Measurements from ENCODE around the gene ARPC2. TPM values are rescaled to one million over a fixed set of nuclear protein-coding genes. Genes with fewer than 3 reads are reported as not detected.

ARPC2 gene
- total RNA-seq, 4 donors from 2014 or later: 65.5 to 343 (median 275) TPM

DNA sequence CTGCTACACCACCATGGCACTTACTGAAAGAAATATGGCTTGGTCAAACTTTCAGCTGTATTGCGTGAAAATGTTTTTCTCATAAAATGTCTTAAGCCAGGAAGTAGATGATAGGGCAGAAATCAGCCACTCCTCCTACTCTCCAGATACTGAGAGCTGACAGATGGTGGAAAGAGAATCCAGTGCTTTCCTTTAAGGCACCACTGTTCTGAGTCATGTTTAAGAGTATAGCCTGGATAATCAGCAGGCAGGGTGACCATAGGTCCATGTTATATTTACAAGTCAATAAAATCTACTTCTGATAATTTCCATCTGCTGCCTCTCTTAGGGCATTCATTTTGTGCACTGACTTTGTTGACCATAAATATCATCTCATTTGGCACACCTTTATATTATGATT lies 21.9 kb downstream of the ARPC2 start:
- no peaks in the 10 kb centered on the region for H3K27me3 ChIP-seq
- no peak overlapping the region for H3K4me3 ChIP-seq
- H3K27ac ChIP-seq: peak overlapping the region in 3 of 4 donors; percentile 10 to 53 (median 39)
- H3K9me3 ChIP-seq: no peaks in the 10 kb centered on the region
- intact Hi-C loops (cut with DNase I; ENCODE audit: low total_unique reads) (no loop called here), in situ Hi-C loops (cut with MboI; ENCODE audit: low pct_ligation_motif_present in 1 of 4, low pct_unique_long_range_greater_than_20kb in 1 of 4, low sequenced_read_pairs in 3 of 4) (no loop called here)
- H3K36me3 ChIP-seq: peaks cover 0 to 81% (median 31%) of the 10 kb centered on the region in 4 donors
- 71 to 100% methylated on average over 1 of the region's 1 CpG for WGBS, 2 donors (ENCODE audit: low coverage in 1 of 2)
- peak in 1 of 3 donors; percentile 5 for TF ChIP-seq POLR2AphosphoS5 (IDR thresholded peaks at IDR 0.05)
- no peak for TF ChIP-seq POLR2A (IDR thresholded peaks at IDR 0.05)
- TF ChIP-seq EP300 (IDR thresholded peaks at IDR 0.05; ENCODE audit: low read depth): no peak
- TF ChIP-seq, protein P1, sequence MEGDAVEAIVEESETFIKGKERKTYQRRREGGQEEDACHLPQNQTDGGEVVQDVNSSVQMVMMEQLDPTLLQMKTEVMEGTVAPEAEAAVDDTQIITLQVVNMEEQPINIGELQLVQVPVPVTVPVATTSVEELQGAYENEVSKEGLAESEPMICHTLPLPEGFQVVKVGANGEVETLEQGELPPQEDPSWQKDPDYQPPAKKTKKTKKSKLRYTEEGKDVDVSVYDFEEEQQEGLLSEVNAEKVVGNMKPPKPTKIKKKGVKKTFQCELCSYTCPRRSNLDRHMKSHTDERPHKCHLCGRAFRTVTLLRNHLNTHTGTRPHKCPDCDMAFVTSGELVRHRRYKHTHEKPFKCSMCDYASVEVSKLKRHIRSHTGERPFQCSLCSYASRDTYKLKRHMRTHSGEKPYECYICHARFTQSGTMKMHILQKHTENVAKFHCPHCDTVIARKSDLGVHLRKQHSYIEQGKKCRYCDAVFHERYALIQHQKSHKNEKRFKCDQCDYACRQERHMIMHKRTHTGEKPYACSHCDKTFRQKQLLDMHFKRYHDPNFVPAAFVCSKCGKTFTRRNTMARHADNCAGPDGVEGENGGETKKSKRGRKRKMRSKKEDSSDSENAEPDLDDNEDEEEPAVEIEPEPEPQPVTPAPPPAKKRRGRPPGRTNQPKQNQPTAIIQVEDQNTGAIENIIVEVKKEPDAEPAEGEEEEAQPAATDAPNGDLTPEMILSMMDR (IDR thresholded peaks at IDR 0.05): no peak
- DNase-seq: no peak
- H3K4me1 ChIP-seq: peaks cover 0 to 7% (median 1%) of the 10 kb centered on the region in 4 donors

DNA sequence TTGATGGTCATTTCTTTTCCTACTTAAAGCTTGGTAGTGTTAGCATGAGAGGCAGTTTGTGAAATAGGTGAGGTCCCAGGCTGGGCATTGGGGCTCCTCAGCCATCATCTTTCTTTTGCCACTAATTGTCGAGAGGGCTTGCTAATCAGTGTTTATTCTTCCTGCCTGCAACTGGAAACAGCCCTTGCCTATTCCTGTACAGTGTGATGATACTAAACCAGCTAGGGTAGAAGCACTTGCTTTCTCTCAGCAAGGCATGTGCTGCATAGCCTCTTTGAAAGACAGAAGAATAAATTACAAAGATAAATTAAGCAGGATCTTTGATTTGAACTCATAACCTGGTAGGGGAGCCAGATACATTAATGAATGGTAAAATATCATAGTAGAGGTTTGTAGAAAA lies 27.2 kb downstream of the ARPC2 start:
- WGBS, 2 donors (ENCODE audit: low coverage in 1 of 2): 60 to 73% methylated on average over 1 of the region's 1 CpG
- TF ChIP-seq EP300 (IDR thresholded peaks at IDR 0.05; ENCODE audit: low read depth) (no peak), POLR2A (IDR thresholded peaks at IDR 0.05) (no peak), POLR2AphosphoS5 (IDR thresholded peaks at IDR 0.05) (no peak)
- TF ChIP-seq, protein P1 (IDR thresholded peaks at IDR 0.05): no peak
- Histone ChIP-seq H3K36me3 (peaks cover 0 to 87% (median 37%) of the 10 kb centered on the region in 4 donors), H3K27me3 (no peaks in the 10 kb centered on the region), H3K4me3 (no peak overlapping the region), H3K9me3 (no peaks in the 10 kb centered on the region), H3K27ac (no peak overlapping the region), H3K4me1 (peaks cover 0 to 2% (median 0%) of the 10 kb centered on the region in 4 donors)
- no peak for DNase-seq
- in situ Hi-C loops (cut with MboI; ENCODE audit: low pct_ligation_motif_present in 1 of 4, low pct_unique_long_range_greater_than_20kb in 1 of 4, low sequenced_read_pairs in 3 of 4) (no loop called here), intact Hi-C loops (cut with DNase I; ENCODE audit: low total_unique reads) (no loop called here)

DNA sequence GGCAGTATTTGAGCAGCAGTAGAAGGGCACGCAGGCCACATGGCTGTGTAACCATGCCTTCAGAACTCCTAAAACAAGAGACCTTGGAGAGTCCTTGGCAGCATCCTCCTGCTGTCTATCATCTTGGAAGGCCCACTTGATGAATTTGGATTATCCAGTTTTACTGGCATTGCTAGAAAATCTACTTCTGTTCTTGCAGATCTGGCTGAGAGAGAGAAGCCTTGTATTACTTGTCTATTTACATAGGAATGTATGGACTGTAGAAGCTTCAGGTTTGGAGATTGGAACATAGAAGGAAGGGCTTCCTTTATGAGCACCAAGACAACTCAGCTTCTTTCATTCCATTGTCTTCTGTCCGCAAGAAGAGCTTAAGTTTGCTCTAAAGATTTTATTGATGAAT lies 27.7 kb downstream of the ARPC2 start:
- Histone ChIP-seq H3K4me1 (peaks cover 0 to 2% (median 0%) of the 10 kb centered on the region in 4 donors), H3K36me3 (peaks cover 0 to 87% (median 37%) of the 10 kb centered on the region in 4 donors), H3K27me3 (no peaks in the 10 kb centered on the region), H3K4me3 (no peak overlapping the region), H3K9me3 (no peaks in the 10 kb centered on the region), H3K27ac (no peak overlapping the region)
- DNase-seq: no peak
- WGBS, 2 donors (ENCODE audit: low coverage in 1 of 2): 97 to 100% methylated on average over 1 to 2 of the region's 2 CpGs
- in situ Hi-C loops (cut with MboI; ENCODE audit: low pct_ligation_motif_present in 1 of 4, low pct_unique_long_range_greater_than_20kb in 1 of 4, low sequenced_read_pairs in 3 of 4) (no loop called here), intact Hi-C loops (cut with DNase I; ENCODE audit: low total_unique reads) (no loop called here)
- no peak for TF ChIP-seq EP300 (IDR thresholded peaks at IDR 0.05; ENCODE audit: low read depth)
- TF ChIP-seq POLR2AphosphoS5 (IDR thresholded peaks at IDR 0.05): no peak
- TF ChIP-seq, protein P1 (IDR thresholded peaks at IDR 0.05): no peak
- TF ChIP-seq POLR2A (IDR thresholded peaks at IDR 0.05): no peak

DNA sequence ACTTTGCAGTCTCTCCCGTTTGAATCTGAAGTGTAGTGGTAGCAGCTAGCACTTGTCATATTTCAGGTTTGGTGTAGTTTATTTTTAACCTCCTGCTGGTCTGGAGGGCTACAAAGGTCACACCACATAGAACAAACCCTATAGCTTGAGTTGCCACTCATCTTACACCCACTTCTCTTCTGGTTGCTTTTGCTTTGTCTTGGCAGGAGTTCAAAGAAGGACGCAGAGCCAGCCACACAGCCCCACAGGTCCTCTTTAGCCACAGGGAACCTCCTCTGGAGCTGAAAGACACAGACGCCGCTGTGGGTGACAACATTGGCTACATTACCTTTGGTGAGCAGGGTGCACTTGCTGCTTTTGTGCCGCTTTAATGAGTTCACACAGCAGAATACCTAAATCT lies 28.2 kb downstream of the ARPC2 start:
- TF ChIP-seq POLR2A (IDR thresholded peaks at IDR 0.05): no peak
- TF ChIP-seq, protein P1 (IDR thresholded peaks at IDR 0.05): no peak
- no peak for TF ChIP-seq POLR2AphosphoS5 (IDR thresholded peaks at IDR 0.05)
- no peak for TF ChIP-seq EP300 (IDR thresholded peaks at IDR 0.05; ENCODE audit: low read depth)
- no peak overlapping the region for H3K27ac ChIP-seq
- intact Hi-C loops (cut with DNase I; ENCODE audit: low total_unique reads): no loop called here
- no peak for DNase-seq
- H3K4me3 ChIP-seq: no peak overlapping the region
- H3K9me3 ChIP-seq: no peaks in the 10 kb centered on the region
- H3K27me3 ChIP-seq: no peaks in the 10 kb centered on the region
- WGBS, 2 donors (ENCODE audit: low coverage in 1 of 2): 58 to 74% methylated on average over 2 to 5 of the region's 5 CpGs
- peaks cover 0 to 2% (median 0%) of the 10 kb centered on the region in 4 donors for H3K4me1 ChIP-seq
- in situ Hi-C loops (cut with MboI; ENCODE audit: low pct_ligation_motif_present in 1 of 4, low pct_unique_long_range_greater_than_20kb in 1 of 4, low sequenced_read_pairs in 3 of 4): no loop called here
- H3K36me3 ChIP-seq: peaks cover 0 to 87% (median 39%) of the 10 kb centered on the region in 4 donors

Data from transverse colon (tissue), 4 donors.